ENCODE measurements around the gene ISCU.

- TF ChIP-seq POLR2A (IDR thresholded peaks at IDR 0.05; ENCODE audit: low read length) (no peak), GATA1 (IDR thresholded peaks at IDR 0.05; ENCODE audit: low read depth, low read length) (no peak)
These were observed 2.6 kb upstream of the ISCU start for GRCh38 chr12:108559748-108560147.

Measured in erythroblast (primary cell).